GM12873 (cell line): Measurements from ENCODE around the gene USP36.

ENCODE experiments used
- CTCF ChIP-seq: IDR thresholded peaks from 2 replicates; pipeline ENCODE4 v1.5.1; 2012; ENCODE audit warnings: low read depth, mild to moderate bottlenecking, moderate library complexity, low read length, control low read depth; ENCODE audit not compliant: insufficient read depth; ENCODE audit errors: missing control alignments

The USP36 gene

GRCh38 chr17:78751447-78752161, 89.0 kb downstream of the USP36 start:
- no peak for TF ChIP-seq CTCF

GRCh38 chr17:78748730-78749317, 91.8 kb downstream of the USP36 start:
- no peak for TF ChIP-seq CTCF

- TF ChIP-seq CTCF, result no peak
Measured at GRCh38 chr17:78748048-78748729, 92.4 kb downstream of the USP36 start.

- no peak for TF ChIP-seq CTCF
Measured at GRCh38 chr17:78747488-78747887, 93.1 kb downstream of the USP36 start.

GRCh38 chr17:78746949-78747269, 93.7 kb downstream of the USP36 start:
- TF ChIP-seq CTCF, result no peak

- TF ChIP-seq CTCF, result no peak
Measured at GRCh38 chr17:78746263-78746948, 94.2 kb downstream of the USP36 start.
